Stimulated activated CD4-positive, alpha-beta T cell treated with anti-CD3 and anti-CD28 coated beads, Interleukin-4, amount 100 ng/mL, for 4 hours (primary cell): ENCODE measurements around the gene SLC25A1.

Experiments
- DNase-seq, 2 experiments: peaks; one replicate each; pipeline ENCODE4 v3.0.0-alpha.2; 2020

The SLC25A1 gene

GRCh38 chr22:19134874-19135273 is 43.7 kb downstream of the SLC25A1 start:
- DNase-seq, result no peak

- no peak for DNase-seq
Observed at GRCh38 chr22:19134176-19134831, 44.2 kb downstream of the SLC25A1 start.

GRCh38 chr22:19133561-19133960 is 45.0 kb downstream of the SLC25A1 start:
- no peak for DNase-seq

GRCh38 chr22:19132693-19133400 is 45.7 kb downstream of the SLC25A1 start:
- DNase-seq, result no peak

- no peak for DNase-seq
Observed at GRCh38 chr22:19132153-19132552, 46.4 kb downstream of the SLC25A1 start.

- no peak for DNase-seq
Observed at GRCh38 chr22:19131685-19132015, 46.9 kb downstream of the SLC25A1 start.

GRCh38 chr22:19130959-19131684 is 47.4 kb downstream of the SLC25A1 start, which contains the start of gene TSSK2:
TSSK2 (plus strand) TSS chr22:19131308; CDS start chr22:19131400, 92 bp downstream.
- DNase-seq, result no peak

- DNase-seq, result no peak
Observed at GRCh38 chr22:19129871-19130270, 48.7 kb downstream of the SLC25A1 start.

- DNase-seq, result no peak
Observed at GRCh38 chr22:19128946-19129727, 49.4 kb downstream of the SLC25A1 start.

GRCh38 chr22:19128009-19128401 is 50.5 kb downstream of the SLC25A1 start:
- no peak for DNase-seq

- no peak for DNase-seq
Observed at GRCh38 chr22:19127329-19128008, 51.1 kb downstream of the SLC25A1 start.

GRCh38 chr22:19126309-19127273 is 51.9 kb downstream of the SLC25A1 start:
- no peak for DNase-seq
